Measurements from ENCODE around the gene PAX5. TPM values are rescaled to one million over a fixed set of nuclear protein-coding genes. Genes with fewer than 3 reads are reported as not detected.
A peak's percentile ranks its signal among the peaks of the same experiment; 100 is the strongest.

The PAX5 gene
- total RNA-seq, 1 experiment from 2014 or later: 6.6 TPM

- TF ChIP-seq ATF2 (CRISPR knock-in tag; IDR thresholded peaks at IDR 0.05; ENCODE audit: borderline replicate concordance, low read depth) (peak; percentile 71; the same call in 1 of the 2 replicates), ZMAT4 (CRISPR knock-in tag; IDR thresholded peaks at IDR 0.05) (no peak), IRF1 (CRISPR knock-in tag; IDR thresholded peaks at IDR 0.05) (peak; percentile 92), EMX1 (CRISPR knock-in tag; IDR thresholded peaks at IDR 0.05) (no peak), GRHL2 (CRISPR knock-in tag; IDR thresholded peaks at IDR 0.05; ENCODE audit: insufficient replicate concordance, severe bottlenecking) (no peak), HMGXB4 (CRISPR knock-in tag; IDR thresholded peaks at IDR 0.05) (no peak; the same call in 1 of the 2 replicates), SP1 (CRISPR knock-in tag; conservative IDR thresholded peaks at IDR 0.05) (peak; percentile 98), NFE2L1 (CRISPR knock-in tag; IDR thresholded peaks at IDR 0.05) (peak; percentile 76; the same call in 1 of the 2 replicates), E2F5 (CRISPR knock-in tag; IDR thresholded peaks at IDR 0.05) (peak; percentile 96), ZSCAN18 (CRISPR knock-in tag; IDR thresholded peaks at IDR 0.05) (0 out of 2 replicates have a peak, but pooled peaks have one; percentile 45), RORB (CRISPR knock-in tag; IDR thresholded peaks at IDR 0.05) (no peak), PRRX2 (CRISPR knock-in tag; IDR thresholded peaks at IDR 0.05) (no peak), ZNF532 (CRISPR knock-in tag; IDR thresholded peaks at IDR 0.05; ENCODE audit: borderline replicate concordance) (no peak), SMAD4 (CRISPR knock-in tag; IDR thresholded peaks at IDR 0.05) (peak; percentile 92), NR1H2 (CRISPR knock-in tag; IDR thresholded peaks at IDR 0.05) (0 out of 2 replicates have a peak, but pooled peaks have one; percentile 29), TCF7 (CRISPR knock-in tag; IDR thresholded peaks at IDR 0.05; ENCODE audit: low read depth) (peak; percentile 96), TP53 (CRISPR knock-in tag; IDR thresholded peaks at IDR 0.05) (peak; percentile 98), ETV6 (CRISPR knock-in tag; IDR thresholded peaks at IDR 0.05) (peak; percentile 98), ZBTB43 (CRISPR knock-in tag; IDR thresholded peaks at IDR 0.05) (peak; percentile 89; the same call in 1 of the 2 replicates), KAT7 (CRISPR knock-in tag; IDR thresholded peaks at IDR 0.05; ENCODE audit: borderline replicate concordance) (peak; percentile 99)
These were observed 6.3 kb downstream of the PAX5 start (continued) for GRCh38 chr9:37027582-37028419.

Measured in WTC11 (cell line).